WTC11 (cell line): ENCODE measurements around the gene USP10. TPM values are rescaled to one million over a fixed set of nuclear protein-coding genes. Genes with fewer than 3 reads are reported as not detected.

ENCODE experiments used
- ATAC-seq: fragments of 200-7000 bp; cut with Tn5 transposase; 2 replicates; pipeline ENCODE4 v1.10.0; 2021; ENCODE audit warnings: mild to moderate bottlenecking, moderate library complexity
- CTCF ChIA-PET: fragments of 300-600 bp; sonication (Branson Sonifier 250); formaldehyde crosslinking; loops from one replicate; lab custom pipeline; 2021; ENCODE audit warnings: antibody characterized with exemption; lab: Charles Lee
- POLR2A ChIA-PET: fragments of 350-600 bp; sonication (Branson Sonifier 250); formaldehyde crosslinking; loops from one replicate; lab custom pipeline; 2021; ENCODE audit warnings: antibody characterized with exemption; lab: Charles Lee
- DNase-seq: peaks from one replicate; pipeline ENCODE4 v3.0.0; 2021; ENCODE audit warnings: low spot score
- H3K27ac Mint-ChIP-seq: 2 replicates; pipeline ENCODE4 v1.8.0; 2021; ENCODE audit warnings: mixed read lengths
- H3K27me3 Mint-ChIP-seq: 2 replicates; pipeline ENCODE4 v1.8.0; 2021; ENCODE audit warnings: low read depth, mild to moderate bottlenecking, moderate library complexity, mixed read lengths
- H3K36me3 Mint-ChIP-seq: 2 replicates; pipeline ENCODE4 v1.8.0; 2021; ENCODE audit warnings: mixed read lengths
- H3K4me1 Mint-ChIP-seq: 2 replicates; pipeline ENCODE4 v1.8.0; 2022; ENCODE audit warnings: mixed read lengths
- H3K4me3 Mint-ChIP-seq: 2 replicates; pipeline ENCODE4 v1.8.0; 2021; ENCODE audit warnings: mild to moderate bottlenecking, moderate library complexity, mixed read lengths
- H3K9me3 Mint-ChIP-seq: 2 replicates; pipeline ENCODE4 v1.8.0; 2021; ENCODE audit warnings: mixed read lengths
- E2F5 ChIP-seq: sonication (generic); formaldehyde crosslinking; IDR thresholded peaks from 2 replicates; pipeline ENCODE4 v1.8.1; 2022; ENCODE audit warnings: mild to moderate bottlenecking, moderate library complexity, missing genetic modification reagents
- ELF4 ChIP-seq: sonication (generic); formaldehyde crosslinking; IDR thresholded peaks from 2 replicates; pipeline ENCODE4 v1.8.1; 2022; ENCODE audit warnings: low read depth, mild to moderate bottlenecking, moderate library complexity, missing genetic modification reagents
- FOXJ3 ChIP-seq: sonication (generic); formaldehyde crosslinking; IDR thresholded peaks from 2 replicates; pipeline ENCODE4 v1.9.0; 2021; ENCODE audit warnings: missing genetic modification reagents, mild to moderate bottlenecking, borderline replicate concordance
- FOXK1 ChIP-seq: sonication (generic); formaldehyde crosslinking; IDR thresholded peaks from 2 replicates; pipeline ENCODE4 v1.8.0; 2022; ENCODE audit warnings: mild to moderate bottlenecking, moderate library complexity, missing genetic modification reagents
- FOXP1 ChIP-seq: sonication (generic); formaldehyde crosslinking; IDR thresholded peaks from 2 replicates; pipeline ENCODE4 v1.8.0; 2022; ENCODE audit warnings: missing genetic modification reagents, mild to moderate bottlenecking, moderate library complexity, borderline replicate concordance
- FOXP4 ChIP-seq: sonication (generic); formaldehyde crosslinking; IDR thresholded peaks from 2 replicates; pipeline ENCODE4 v1.8.0; 2022; ENCODE audit warnings: mild to moderate bottlenecking, missing genetic modification reagents
- JUN ChIP-seq: sonication (generic); formaldehyde crosslinking; IDR thresholded peaks from 2 replicates; pipeline ENCODE4 v1.8.0; 2023; ENCODE audit warnings: mild to moderate bottlenecking, missing genetic modification reagents
- MAX ChIP-seq: sonication (generic); formaldehyde crosslinking; IDR thresholded peaks from 2 replicates; pipeline ENCODE4 v1.8.0; 2022; ENCODE audit warnings: mild to moderate bottlenecking, missing genetic modification reagents
- NR2C2 ChIP-seq: sonication (generic); formaldehyde crosslinking; IDR thresholded peaks from 2 replicates; pipeline ENCODE4 v1.8.0; 2022; ENCODE audit warnings: mild to moderate bottlenecking, missing genetic modification reagents
- PRDM15 ChIP-seq: sonication (generic); formaldehyde crosslinking; IDR thresholded peaks from 2 replicates; pipeline ENCODE4 v1.8.0; 2022; ENCODE audit warnings: missing genetic modification reagents
- ZBTB21 ChIP-seq: sonication (generic); formaldehyde crosslinking; IDR thresholded peaks from 2 replicates; pipeline ENCODE4 v1.8.1; 2023; ENCODE audit warnings: mild to moderate bottlenecking, missing genetic modification reagents, borderline replicate concordance
- ZNF121 ChIP-seq: sonication (generic); formaldehyde crosslinking; IDR thresholded peaks from 2 replicates; pipeline ENCODE4 v1.8.0; 2023; ENCODE audit warnings: missing genetic modification reagents
- ZNF232 ChIP-seq: sonication (generic); formaldehyde crosslinking; IDR thresholded peaks from 2 replicates; pipeline ENCODE4 v1.8.0; 2022; ENCODE audit warnings: mild to moderate bottlenecking, missing genetic modification reagents
- ZNF396 ChIP-seq: fragments of 250-450 bp; sonication (Bioruptor Pico); IDR thresholded peaks from 2 replicates; pipeline ENCODE4 v1.8.0; 2021; ENCODE audit warnings: mild to moderate bottlenecking, moderate library complexity, borderline replicate concordance
- total RNA-seq: library from RNA; stranded (reverse); gene quantifications from 3 replicates; pipeline ENCODE4 v1.2.3, GENCODE V29; 2021
- TF ChIP-seq, protein P1 (sequence below): sonication (generic); formaldehyde crosslinking; IDR thresholded peaks from 2 replicates; pipeline ENCODE4 v1.8.1; 2023; ENCODE audit warnings: mild to moderate bottlenecking, moderate library complexity, missing genetic modification reagents
- TF ChIP-seq, protein P2 (sequence below): sonication (generic); formaldehyde crosslinking; IDR thresholded peaks from 2 replicates; pipeline ENCODE4 v1.8.1; 2023; ENCODE audit warnings: mild to moderate bottlenecking, missing genetic modification reagents, moderate library complexity
- TF ChIP-seq, protein P3 (sequence below): sonication (generic); formaldehyde crosslinking; IDR thresholded peaks from 2 replicates; pipeline ENCODE4 v1.8.1; 2023; ENCODE audit warnings: mild to moderate bottlenecking, missing genetic modification reagents, borderline replicate concordance

Gene USP10
- total RNA-seq, 1 experiment from 2014 or later = 138 TPM

- TF ChIP-seq, protein P1, sequence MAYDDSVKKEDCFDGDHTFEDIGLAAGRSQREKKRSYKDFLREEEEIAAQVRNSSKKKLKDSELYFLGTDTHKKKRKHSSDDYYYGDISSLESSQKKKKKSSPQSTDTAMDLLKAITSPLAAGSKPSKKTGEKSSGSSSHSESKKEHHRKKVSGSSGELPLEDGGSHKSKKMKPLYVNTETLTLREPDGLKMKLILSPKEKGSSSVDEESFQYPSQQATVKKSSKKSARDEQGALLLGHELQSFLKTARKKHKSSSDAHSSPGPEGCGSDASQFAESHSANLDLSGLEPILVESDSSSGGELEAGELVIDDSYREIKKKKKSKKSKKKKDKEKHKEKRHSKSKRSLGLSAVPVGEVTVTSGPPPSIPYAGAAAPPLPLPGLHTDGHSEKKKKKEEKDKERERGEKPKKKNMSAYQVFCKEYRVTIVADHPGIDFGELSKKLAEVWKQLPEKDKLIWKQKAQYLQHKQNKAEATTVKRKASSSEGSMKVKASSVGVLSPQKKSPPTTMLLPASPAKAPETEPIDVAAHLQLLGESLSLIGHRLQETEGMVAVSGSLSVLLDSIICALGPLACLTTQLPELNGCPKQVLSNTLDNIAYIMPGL (CRISPR knock-in tag) = no peak
- TF ChIP-seq, protein P2, sequence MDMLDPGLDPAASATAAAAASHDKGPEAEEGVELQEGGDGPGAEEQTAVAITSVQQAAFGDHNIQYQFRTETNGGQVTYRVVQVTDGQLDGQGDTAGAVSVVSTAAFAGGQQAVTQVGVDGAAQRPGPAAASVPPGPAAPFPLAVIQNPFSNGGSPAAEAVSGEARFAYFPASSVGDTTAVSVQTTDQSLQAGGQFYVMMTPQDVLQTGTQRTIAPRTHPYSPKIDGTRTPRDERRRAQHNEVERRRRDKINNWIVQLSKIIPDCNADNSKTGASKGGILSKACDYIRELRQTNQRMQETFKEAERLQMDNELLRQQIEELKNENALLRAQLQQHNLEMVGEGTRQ = no peak
Observed at GRCh38 chr16:84715424-84715823, 15.6 kb downstream of the USP10 start (continued).

DNA sequence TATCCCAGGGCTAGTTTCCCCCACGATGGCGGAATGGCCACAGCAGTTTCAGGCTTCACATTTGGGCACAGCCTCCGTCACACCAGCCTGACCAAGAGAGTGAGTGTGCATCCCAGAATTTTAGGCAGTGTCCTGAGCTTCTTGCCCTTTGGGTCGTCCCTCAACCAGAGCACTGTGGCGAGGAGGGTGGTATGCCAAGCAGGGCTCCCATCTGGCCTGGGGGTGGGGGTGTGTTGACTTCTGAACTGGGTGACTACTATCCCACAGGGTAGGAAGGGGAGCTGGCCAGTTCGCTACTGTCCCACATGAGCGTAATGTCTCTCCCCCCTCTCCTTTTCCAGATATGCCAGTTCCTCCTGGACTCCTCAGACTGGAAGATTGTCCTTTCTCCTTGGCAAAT lies 16.1 kb downstream of the USP10 start:
- CTCF ChIA-PET = interaction anchor here (0.5 to 10.2 kb wide), 4 partner anchors 11 to 43 kb away, joined by 4 to 78 read pairs (median 26); no protein-coding TSS in a partner anchor
- POLR2A ChIA-PET = no interaction called here
- Mint-ChIP-seq H3K4me3 (no peak overlapping the region), H3K27ac (peak overlapping the region; percentile 55), H3K27me3 (no peaks in the 10 kb centered on the region)
- no peak for ATAC-seq
- DNase-seq = no peak
- TF ChIP-seq ZNF121 (CRISPR knock-in tag) (0 out of 2 replicates have a peak, but pooled peaks have one; percentile 30), FOXK1 (no peak), PRDM15 (CRISPR knock-in tag) (no peak), MAX (CRISPR knock-in tag) (no peak)
- TF ChIP-seq, protein P3, sequence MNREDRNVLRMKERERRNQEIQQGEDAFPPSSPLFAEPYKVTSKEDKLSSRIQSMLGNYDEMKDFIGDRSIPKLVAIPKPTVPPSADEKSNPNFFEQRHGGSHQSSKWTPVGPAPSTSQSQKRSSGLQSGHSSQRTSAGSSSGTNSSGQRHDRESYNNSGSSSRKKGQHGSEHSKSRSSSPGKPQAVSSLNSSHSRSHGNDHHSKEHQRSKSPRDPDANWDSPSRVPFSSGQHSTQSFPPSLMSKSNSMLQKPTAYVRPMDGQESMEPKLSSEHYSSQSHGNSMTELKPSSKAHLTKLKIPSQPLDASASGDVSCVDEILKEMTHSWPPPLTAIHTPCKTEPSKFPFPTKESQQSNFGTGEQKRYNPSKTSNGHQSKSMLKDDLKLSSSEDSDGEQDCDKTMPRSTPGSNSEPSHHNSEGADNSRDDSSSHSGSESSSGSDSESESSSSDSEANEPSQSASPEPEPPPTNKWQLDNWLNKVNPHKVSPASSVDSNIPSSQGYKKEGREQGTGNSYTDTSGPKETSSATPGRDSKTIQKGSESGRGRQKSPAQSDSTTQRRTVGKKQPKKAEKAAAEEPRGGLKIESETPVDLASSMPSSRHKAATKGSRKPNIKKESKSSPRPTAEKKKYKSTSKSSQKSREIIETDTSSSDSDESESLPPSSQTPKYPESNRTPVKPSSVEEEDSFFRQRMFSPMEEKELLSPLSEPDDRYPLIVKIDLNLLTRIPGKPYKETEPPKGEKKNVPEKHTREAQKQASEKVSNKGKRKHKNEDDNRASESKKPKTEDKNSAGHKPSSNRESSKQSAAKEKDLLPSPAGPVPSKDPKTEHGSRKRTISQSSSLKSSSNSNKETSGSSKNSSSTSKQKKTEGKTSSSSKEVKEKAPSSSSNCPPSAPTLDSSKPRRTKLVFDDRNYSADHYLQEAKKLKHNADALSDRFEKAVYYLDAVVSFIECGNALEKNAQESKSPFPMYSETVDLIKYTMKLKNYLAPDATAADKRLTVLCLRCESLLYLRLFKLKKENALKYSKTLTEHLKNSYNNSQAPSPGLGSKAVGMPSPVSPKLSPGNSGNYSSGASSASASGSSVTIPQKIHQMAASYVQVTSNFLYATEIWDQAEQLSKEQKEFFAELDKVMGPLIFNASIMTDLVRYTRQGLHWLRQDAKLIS = no peak
- TF ChIP-seq, all 79 proteins: peak for 1
- peaks cover 14% of the 10 kb centered on the region for H3K36me3 Mint-ChIP-seq
- H3K4me1 Mint-ChIP-seq = peaks cover 72% of the 10 kb centered on the region
- H3K9me3 Mint-ChIP-seq = no peaks in the 10 kb centered on the region

DNA sequence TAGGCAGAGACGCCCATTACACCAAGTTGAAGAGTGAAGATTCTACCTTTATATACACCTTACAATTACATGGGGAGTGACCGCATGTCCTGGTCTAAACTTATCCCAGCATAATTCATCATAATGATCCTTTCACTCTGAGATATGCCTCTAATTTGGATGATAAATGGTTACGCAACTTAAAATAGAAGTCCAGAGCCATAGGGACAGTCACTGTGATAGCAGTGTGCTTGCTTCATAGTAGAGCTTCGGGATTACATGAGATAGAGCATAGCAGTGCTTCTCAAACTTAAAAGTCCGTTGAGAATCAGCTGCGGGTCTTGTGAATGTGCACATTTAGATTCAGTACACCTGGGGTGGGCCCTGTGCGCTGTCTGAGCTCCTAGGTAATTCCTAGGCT lies 16.9 kb downstream of the USP10 start:
- H3K36me3 Mint-ChIP-seq = peaks cover 14% of the 10 kb centered on the region
- CTCF ChIA-PET = interaction anchor here (1.2 to 10.2 kb wide), 3 partner anchors 10 to 44 kb away, joined by 6 to 78 read pairs (median 42); no protein-coding TSS in a partner anchor

More for the DNA sequence above, 16.9 kb downstream of the USP10 start:
- Mint-ChIP-seq H3K27me3 (no peaks in the 10 kb centered on the region), H3K9me3 (no peaks in the 10 kb centered on the region), H3K27ac (peak overlapping the region; percentile 44; the same call in 1 of the 2 replicates), H3K4me3 (no peak overlapping the region), H3K4me1 (peaks cover 68% of the 10 kb centered on the region)
- DNase-seq = no peak
- POLR2A ChIA-PET = no interaction called here
- ATAC-seq = no peak
- TF ChIP-seq MAX (CRISPR knock-in tag) (no peak), ELF4 (CRISPR knock-in tag) (no peak), FOXP1 (CRISPR knock-in tag) (no peak), ZNF396 (CRISPR knock-in tag) (no peak), ZNF232 (no peak), NR2C2 (no peak), ZBTB21 (CRISPR knock-in tag) (no peak), FOXP4 (CRISPR knock-in tag) (no peak), E2F5 (no peak), JUN (CRISPR knock-in tag) (no peak), FOXJ3 (CRISPR knock-in tag) (no peak)
